ENCODE results near the gene VPS45. TPM values are rescaled to one million over a fixed set of nuclear protein-coding genes. Genes with fewer than 3 reads are reported as not detected.

The VPS45 gene
- total RNA-seq, 1 donor from 2014 or later, result 41.5 TPM

- no peak for TF ChIP-seq CTCF (conservative IDR thresholded peaks at IDR 0.05)
- DNase-seq (ENCODE audit: extremely low spot score, unreplicated experiment), result no peak
- H3K27me3 Mint-ChIP-seq, result no peaks in the 10 kb centered on the region
- no peak overlapping the region for H3K27ac Mint-ChIP-seq
- H3K4me1 Mint-ChIP-seq (ENCODE audit: unreplicated experiment), result no peaks in the 10 kb centered on the region
- H3K4me3 Mint-ChIP-seq, result no peak overlapping the region
- H3K36me3 Mint-ChIP-seq, result peaks cover 17% of the 10 kb centered on the region
- H3K9me3 Mint-ChIP-seq, result no peaks in the 10 kb centered on the region
These were observed 27.2 kb downstream of the VPS45 start for GRCh38 chr1:150094734-150095265.

- Mint-ChIP-seq H3K27me3 (no peaks in the 10 kb centered on the region), H3K9me3 (peaks cover 6% of the 10 kb centered on the region), H3K36me3 (peaks cover 35% of the 10 kb centered on the region), H3K4me3 (no peak overlapping the region), H3K4me1 (ENCODE audit: unreplicated experiment) (no peaks in the 10 kb centered on the region), H3K27ac (no peak overlapping the region)
- no peak for DNase-seq (ENCODE audit: extremely low spot score, unreplicated experiment)
- TF ChIP-seq CTCF (conservative IDR thresholded peaks at IDR 0.05), result no peak
These were observed 35.4 kb downstream of the VPS45 start for GRCh38 chr1:150102986-150103385.

GRCh38 chr1:150106341-150106740 lies 38.8 kb downstream of the VPS45 start:
- no peak overlapping the region for H3K27ac Mint-ChIP-seq
- peaks cover 27% of the 10 kb centered on the region for H3K36me3 Mint-ChIP-seq
- no peak overlapping the region for H3K4me3 Mint-ChIP-seq
- H3K9me3 Mint-ChIP-seq, result peaks cover 6% of the 10 kb centered on the region
- no peak for TF ChIP-seq CTCF (conservative IDR thresholded peaks at IDR 0.05)
- H3K4me1 Mint-ChIP-seq (ENCODE audit: unreplicated experiment), result no peaks in the 10 kb centered on the region
- DNase-seq (ENCODE audit: extremely low spot score, unreplicated experiment), result no peak
- no peaks in the 10 kb centered on the region for H3K27me3 Mint-ChIP-seq

GRCh38 chr1:150109586-150109985 lies 42.0 kb downstream of the VPS45 start:
- H3K36me3 Mint-ChIP-seq, result peaks cover 35% of the 10 kb centered on the region
- no peaks in the 10 kb centered on the region for H3K4me1 Mint-ChIP-seq (ENCODE audit: unreplicated experiment)
- no peaks in the 10 kb centered on the region for H3K27me3 Mint-ChIP-seq
- DNase-seq (ENCODE audit: extremely low spot score, unreplicated experiment), result no peak
- H3K27ac Mint-ChIP-seq, result no peak overlapping the region
- peaks cover 6% of the 10 kb centered on the region for H3K9me3 Mint-ChIP-seq
- H3K4me3 Mint-ChIP-seq, result no peak overlapping the region
- no peak for TF ChIP-seq CTCF (conservative IDR thresholded peaks at IDR 0.05)

- Mint-ChIP-seq H3K9me3 (peaks cover 7% of the 10 kb centered on the region), H3K36me3 (peaks cover 35% of the 10 kb centered on the region), H3K4me3 (no peak overlapping the region), H3K27me3 (no peaks in the 10 kb centered on the region), H3K4me1 (ENCODE audit: unreplicated experiment) (no peaks in the 10 kb centered on the region), H3K27ac (no peak overlapping the region)
- no peak for DNase-seq (ENCODE audit: extremely low spot score, unreplicated experiment)
- TF ChIP-seq CTCF (conservative IDR thresholded peaks at IDR 0.05), result no peak
These were observed 42.5 kb downstream of the VPS45 start for GRCh38 chr1:150110116-150110515.

GRCh38 chr1:150111670-150112069 lies 44.1 kb downstream of the VPS45 start:
- Mint-ChIP-seq H3K36me3 (peaks cover 32% of the 10 kb centered on the region), H3K4me1 (ENCODE audit: unreplicated experiment) (no peaks in the 10 kb centered on the region), H3K27ac (no peak overlapping the region), H3K27me3 (no peaks in the 10 kb centered on the region), H3K9me3 (peaks cover 11% of the 10 kb centered on the region), H3K4me3 (no peak overlapping the region)
- DNase-seq (ENCODE audit: extremely low spot score, unreplicated experiment), result no peak
- no peak for TF ChIP-seq CTCF (conservative IDR thresholded peaks at IDR 0.05)
